Nephron (organoid): ENCODE data around the gene MIDN.
A peak's percentile ranks its signal among the peaks of the same experiment; 100 is the strongest.

ENCODE experiments used
- H3K27ac Mint-ChIP-seq, 3 experiments: 2 replicates each; pipeline ENCODE4 v1.8.0; 2020; ENCODE audit warnings: mixed read lengths in 3 of 3, mild to moderate bottlenecking in 2 of 3, moderate library complexity in 1 of 3
- H3K27me3 Mint-ChIP-seq: 2 replicates; pipeline ENCODE4 v1.8.0; 2021; ENCODE audit warnings: low read depth, mild to moderate bottlenecking, moderate library complexity, mixed read lengths
- H3K36me3 Mint-ChIP-seq: 2 replicates; pipeline ENCODE4 v1.8.0; 2020; ENCODE audit warnings: low read depth, mixed read lengths
- H3K4me1 Mint-ChIP-seq: 2 replicates; pipeline ENCODE4 v1.8.0; 2020; ENCODE audit warnings: mixed read lengths
- H3K4me3 Mint-ChIP-seq, 3 experiments: 2 replicates each; pipeline ENCODE4 v1.8.0; 2020; ENCODE audit warnings: mild to moderate bottlenecking in 3 of 3, mixed read lengths in 3 of 3, moderate library complexity in 2 of 3
- H3K9me3 Mint-ChIP-seq: 2 replicates; pipeline ENCODE4 v1.8.0; 2020; ENCODE audit warnings: mixed read lengths
- CTCF ChIP-seq, 3 experiments: fragments of 200-600 bp; sonication (generic); IDR thresholded peaks; one replicate each; pipeline ENCODE4 v1.5.0; 2021; ENCODE audit warnings: antibody characterized with exemption in 3 of 3; ENCODE audit not compliant: unreplicated experiment in 3 of 3

The MIDN gene

GRCh38 chr19:1277061-1277460, 28.7 kb downstream of the MIDN start:
- Mint-ChIP-seq H3K4me3 (peak overlapping the region; percentile 88 to 92 (median 91)), H3K4me1 (peaks cover 29% of the 10 kb centered on the region), H3K36me3 (peaks cover 22% of the 10 kb centered on the region), H3K27ac (peak overlapping the region in 2 of 3 experiments; percentile 16 to 44), H3K27me3 (peaks cover 4% of the 10 kb centered on the region), H3K9me3 (no peaks in the 10 kb centered on the region)
- TF ChIP-seq CTCF (IDR thresholded peaks at IDR 0.05; ENCODE audit: unreplicated experiment in 3 of 3), result no peak

- TF ChIP-seq CTCF (IDR thresholded peaks at IDR 0.05; ENCODE audit: unreplicated experiment in 3 of 3), result no peak
- H3K27me3 Mint-ChIP-seq, result peaks cover 4% of the 10 kb centered on the region
- H3K27ac Mint-ChIP-seq, result no peak overlapping the region
- H3K4me3 Mint-ChIP-seq, result peak overlapping the region in 2 of 3 experiments; percentile 34 to 43
- H3K9me3 Mint-ChIP-seq, result no peaks in the 10 kb centered on the region
- H3K36me3 Mint-ChIP-seq, result peaks cover 12% of the 10 kb centered on the region
- peaks cover 19% of the 10 kb centered on the region for H3K4me1 Mint-ChIP-seq
Observed at GRCh38 chr19:1278074-1278473, 29.7 kb downstream of the MIDN start.

GRCh38 chr19:1278713-1279660, 30.6 kb downstream of the MIDN start:
- H3K4me3 Mint-ChIP-seq, result no peak overlapping the region
- TF ChIP-seq CTCF (IDR thresholded peaks at IDR 0.05; ENCODE audit: unreplicated experiment in 3 of 3), result no peak
- H3K9me3 Mint-ChIP-seq, result no peaks in the 10 kb centered on the region
- peak overlapping the region in 1 of 3 experiments; percentile 68 for H3K27ac Mint-ChIP-seq
- peaks cover 4% of the 10 kb centered on the region for H3K27me3 Mint-ChIP-seq
- peaks cover 10% of the 10 kb centered on the region for H3K4me1 Mint-ChIP-seq
- peaks cover 5% of the 10 kb centered on the region for H3K36me3 Mint-ChIP-seq

- H3K27me3 Mint-ChIP-seq, result peaks cover 7% of the 10 kb centered on the region
- peaks cover 4% of the 10 kb centered on the region for H3K36me3 Mint-ChIP-seq
- peak; percentile 90 to 95 (median 93) for TF ChIP-seq CTCF (IDR thresholded peaks at IDR 0.05; ENCODE audit: unreplicated experiment in 3 of 3)
- peak overlapping the region; percentile 63 to 75 (median 68) for H3K27ac Mint-ChIP-seq
- H3K4me1 Mint-ChIP-seq, result peaks cover 17% of the 10 kb centered on the region
- H3K9me3 Mint-ChIP-seq, result no peaks in the 10 kb centered on the region
- H3K4me3 Mint-ChIP-seq, result peak overlapping the region; percentile 67 to 84 (median 80)
Observed at GRCh38 chr19:1279782-1280341, 31.5 kb downstream of the MIDN start.

- Mint-ChIP-seq H3K27me3 (peaks cover 10% of the 10 kb centered on the region), H3K36me3 (peaks cover 4% of the 10 kb centered on the region), H3K27ac (no peak overlapping the region), H3K9me3 (no peaks in the 10 kb centered on the region), H3K4me1 (peaks cover 19% of the 10 kb centered on the region), H3K4me3 (peak overlapping the region in 2 of 3 experiments; percentile 17 to 31)
- no peak for TF ChIP-seq CTCF (IDR thresholded peaks at IDR 0.05; ENCODE audit: unreplicated experiment in 3 of 3)
Observed at GRCh38 chr19:1280636-1281568, 32.5 kb downstream of the MIDN start.
